DMS 273 (cell line): Measurements from ENCODE around the gene SEMG1.

ENCODE experiments used
- DNase-seq: peaks from one replicate; lab custom pipeline; 2025; ENCODE audit not compliant: unreplicated experiment; lab: John Stamatoyannopoulos, UW

The SEMG1 gene

GRCh38 chr20:45206725-45207124 lies at the start of gene SEMG1:
SEMG1 (plus strand) TSS chr20:45207033; CDS start chr20:45207054, 21 bp downstream.
- DNase-seq, result no peak

- peak; percentile 49 for DNase-seq
These were observed 48.9 kb upstream of the SEMG1 start for GRCh38 chr20:45157962-45158361.

- no peak for DNase-seq
These were observed 43.6 kb upstream of the SEMG1 start for GRCh38 chr20:45163083-45163803.

- DNase-seq, result no peak
These were observed 41.9 kb upstream of the SEMG1 start for GRCh38 chr20:45164906-45165305.

GRCh38 chr20:45173522-45173921 lies 33.3 kb upstream of the SEMG1 start:
- DNase-seq, result no peak

GRCh38 chr20:45174434-45175364 lies 32.1 kb upstream of the SEMG1 start, which contains the start of gene PI3:
PI3 (plus strand) TSS chr20:45174902; CDS start chr20:45174923, 21 bp downstream.
- no peak for DNase-seq

GRCh38 chr20:45176526-45177267 lies 30.1 kb upstream of the SEMG1 start:
- DNase-seq, result no peak

- peak; percentile 62 for DNase-seq
These were observed 27.7 kb upstream of the SEMG1 start for GRCh38 chr20:45179166-45179565.

- DNase-seq, result peak; percentile 24
These were observed 25.2 kb upstream of the SEMG1 start for GRCh38 chr20:45181639-45182038.

- no peak for DNase-seq
These were observed 23.7 kb upstream of the SEMG1 start for GRCh38 chr20:45183084-45183483.

- DNase-seq, result peak; percentile 17
These were observed 19.1 kb upstream of the SEMG1 start for GRCh38 chr20:45187693-45188092.

GRCh38 chr20:45189067-45189609 lies 17.7 kb upstream of the SEMG1 start:
- DNase-seq, result no peak

- DNase-seq, result no peak
These were observed 17.0 kb upstream of the SEMG1 start for GRCh38 chr20:45189861-45190260.

- no peak for DNase-seq
These were observed 14.9 kb upstream of the SEMG1 start for GRCh38 chr20:45191926-45192325.

GRCh38 chr20:45193331-45193730 lies 13.5 kb upstream of the SEMG1 start:
- DNase-seq, result no peak

GRCh38 chr20:45209924-45210323 lies 3.1 kb downstream of the SEMG1 start:
- no peak for DNase-seq

- DNase-seq, result peak; percentile 32
These were observed 5.0 kb downstream of the SEMG1 start for GRCh38 chr20:45211569-45212474.

GRCh38 chr20:45212836-45213235 lies 6.0 kb downstream of the SEMG1 start:
- DNase-seq, result no peak

- no peak for DNase-seq
These were observed 11.3 kb downstream of the SEMG1 start for GRCh38 chr20:45218124-45218523.

GRCh38 chr20:45218636-45219035 lies 11.8 kb downstream of the SEMG1 start:
- no peak for DNase-seq
